Sigmoid colon (tissue), 7 donors: Measurements from ENCODE around the gene CCNI2. TPM values are rescaled to one million over a fixed set of nuclear protein-coding genes. Genes with fewer than 3 reads are reported as not detected.

ENCODE experiments used
- DNase-seq: peaks from one replicate; pipeline ENCODE4 v3.0.0-alpha.2; 2019
- H3K27ac ChIP-seq, 4 donors: fragments of 200-600 bp; sonication (generic); one replicate each; pipeline ENCODE4 v1.5.1; 2016 to 2019; ENCODE audit warnings: mild to moderate bottlenecking in 1 of 4
- H3K27me3 ChIP-seq, 3 donors: fragments of 200-600 bp; sonication (generic); one replicate each; pipeline ENCODE4 v1.5.1; 2019; ENCODE audit warnings: mild to moderate bottlenecking in 1 of 3
- H3K36me3 ChIP-seq, 4 donors: fragments of 200-600 bp; sonication (generic); one replicate each; pipeline ENCODE4 v1.5.1; 2016 to 2019
- H3K4me1 ChIP-seq, 4 donors: fragments of 200-600 bp; sonication (generic); one replicate each; pipeline ENCODE4 v1.5.1; 2017 to 2019
- H3K4me3 ChIP-seq, 4 donors: fragments of 200-600 bp; sonication (generic); one replicate each; pipeline ENCODE4 v1.5.1; 2017 to 2019; ENCODE audit warnings: mild to moderate bottlenecking in 2 of 4, moderate library complexity in 1 of 4
- H3K9me3 ChIP-seq, 4 donors: fragments of 200-600 bp in 3 of 4; sonication (generic) in 3 of 4; one replicate each; pipeline versions ENCODE4 v1.5.1 to v1.6.1; 2013 to 2019
- EP300 ChIP-seq, 4 donors: sonication (generic); formaldehyde crosslinking; IDR thresholded peaks; one replicate each; pipeline ENCODE4 v1.6.1; 2017; ENCODE audit warnings: antibody characterized with exemption in 4 of 4
- POLR2A ChIP-seq, 2 donors: fragments of 450-650 bp; IDR thresholded peaks; one replicate each; pipeline ENCODE4 v1.6.1; 2016; ENCODE audit warnings: antibody characterized with exemption in 2 of 2, mild to moderate bottlenecking in 2 of 2, moderate library complexity in 2 of 2
- POLR2AphosphoS5 ChIP-seq, 4 donors: sonication (generic); formaldehyde crosslinking; IDR thresholded peaks; one replicate each; pipeline ENCODE4 v1.6.1; 2017; ENCODE audit warnings: antibody characterized with exemption in 4 of 4
- WGBS, 2 donors: extraction: QIAGEN DNeasy Blood & Tissue Kit; methylation state at CpG; one replicate each; pipeline ENCODE4 v1.1.7; 2013; 5-methylcytosine and 5-hydroxymethylcytosine counted together
- intact Hi-C: fragments of 100-400 bp; cut with DNase I; formaldehyde crosslinking; loops from one replicate; pipeline ENCODE4 v1.15.1; 2023
- polyA plus RNA-seq, 3 donors: library from polyadenylated mRNA; stranded (reverse); fragments of 200-250 nt; gene quantifications; one replicate each; pipeline ENCODE4 v1.2.3, GENCODE V29; 2013
- total RNA-seq, 4 donors: library from RNA; depleted of rRNA; stranded (reverse); fragments of >200 nt; gene quantifications; one replicate each; pipeline ENCODE4 v1.1.0, GENCODE V29; 2016
- TF ChIP-seq, protein P1 (sequence below), 4 experiments: fragments of 450-650 bp in 3 of 4; fragments of 200-600 bp in 1 of 4; IDR thresholded peaks; one replicate each; pipeline ENCODE4 v1.5.1; 2016 to 2019; ENCODE audit warnings: antibody characterized with exemption in 4 of 4, mild to moderate bottlenecking in 3 of 4, moderate library complexity in 2 of 4
- donor health status: healthy with polysubstance abuse.
- donor health status: Bipolar disorder and iron deficiency.
- donor health status: healthy.

The CCNI2 gene
- total and polyA plus RNA-seq, 7 donors, result 1.4 to 5.3 (median 2.1) TPM; not detected in 3

DNA sequence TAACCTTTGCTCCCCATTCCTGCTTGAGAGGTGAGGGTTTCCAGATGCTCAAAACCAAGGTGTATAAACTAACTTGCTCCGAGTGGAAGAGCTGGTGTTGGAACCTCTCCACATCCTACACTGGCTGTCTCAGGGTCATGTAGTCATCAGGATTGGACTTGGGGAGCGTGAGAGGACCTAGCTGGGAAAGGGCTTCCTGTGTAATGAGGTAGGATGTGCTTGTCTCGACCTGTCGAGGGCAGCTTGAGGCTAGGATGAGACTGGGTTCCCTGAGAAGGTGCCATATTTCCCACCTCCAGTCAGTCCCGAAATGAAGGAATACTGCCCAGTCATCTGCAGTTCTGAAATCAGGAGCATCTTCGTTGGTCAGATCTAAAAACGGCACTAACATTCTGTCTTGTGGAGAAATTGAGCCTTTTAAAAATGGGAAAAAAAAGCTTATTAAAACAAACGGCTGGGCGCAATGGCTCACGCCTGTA, 1.3 kb downstream of the CCNI2 start:
- H3K27me3 ChIP-seq, result peaks cover 20 to 48% (median 36%) of the 10 kb centered on the region in 3 donors
- H3K4me3 ChIP-seq, result no peak overlapping the region
- 90 to 92% methylated on average over 10 of the region's 10 CpGs for WGBS, 2 donors
- H3K9me3 ChIP-seq, result no peaks in the 10 kb centered on the region
- no peak for DNase-seq
- H3K27ac ChIP-seq, result no peak overlapping the region
- H3K36me3 ChIP-seq, result no peaks in the 10 kb centered on the region
- TF ChIP-seq, protein P1, sequence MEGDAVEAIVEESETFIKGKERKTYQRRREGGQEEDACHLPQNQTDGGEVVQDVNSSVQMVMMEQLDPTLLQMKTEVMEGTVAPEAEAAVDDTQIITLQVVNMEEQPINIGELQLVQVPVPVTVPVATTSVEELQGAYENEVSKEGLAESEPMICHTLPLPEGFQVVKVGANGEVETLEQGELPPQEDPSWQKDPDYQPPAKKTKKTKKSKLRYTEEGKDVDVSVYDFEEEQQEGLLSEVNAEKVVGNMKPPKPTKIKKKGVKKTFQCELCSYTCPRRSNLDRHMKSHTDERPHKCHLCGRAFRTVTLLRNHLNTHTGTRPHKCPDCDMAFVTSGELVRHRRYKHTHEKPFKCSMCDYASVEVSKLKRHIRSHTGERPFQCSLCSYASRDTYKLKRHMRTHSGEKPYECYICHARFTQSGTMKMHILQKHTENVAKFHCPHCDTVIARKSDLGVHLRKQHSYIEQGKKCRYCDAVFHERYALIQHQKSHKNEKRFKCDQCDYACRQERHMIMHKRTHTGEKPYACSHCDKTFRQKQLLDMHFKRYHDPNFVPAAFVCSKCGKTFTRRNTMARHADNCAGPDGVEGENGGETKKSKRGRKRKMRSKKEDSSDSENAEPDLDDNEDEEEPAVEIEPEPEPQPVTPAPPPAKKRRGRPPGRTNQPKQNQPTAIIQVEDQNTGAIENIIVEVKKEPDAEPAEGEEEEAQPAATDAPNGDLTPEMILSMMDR (IDR thresholded peaks at IDR 0.05), result no peak
- TF ChIP-seq POLR2A (IDR thresholded peaks at IDR 0.05) (no peak), EP300 (IDR thresholded peaks at IDR 0.05) (no peak), POLR2AphosphoS5 (IDR thresholded peaks at IDR 0.05) (no peak)
- peaks cover 0 to 13% (median 11%) of the 10 kb centered on the region in 4 donors for H3K4me1 ChIP-seq
- intact Hi-C loops, result no loop called here

- DNase-seq, result no peak
- intact Hi-C loops, result no loop called here
- 95 to 97% methylated on average over 2 of the region's 2 CpGs for WGBS, 2 donors
Observed at GRCh38 chr5:132749506-132749905, 2.3 kb downstream of the CCNI2 start.

DNA sequence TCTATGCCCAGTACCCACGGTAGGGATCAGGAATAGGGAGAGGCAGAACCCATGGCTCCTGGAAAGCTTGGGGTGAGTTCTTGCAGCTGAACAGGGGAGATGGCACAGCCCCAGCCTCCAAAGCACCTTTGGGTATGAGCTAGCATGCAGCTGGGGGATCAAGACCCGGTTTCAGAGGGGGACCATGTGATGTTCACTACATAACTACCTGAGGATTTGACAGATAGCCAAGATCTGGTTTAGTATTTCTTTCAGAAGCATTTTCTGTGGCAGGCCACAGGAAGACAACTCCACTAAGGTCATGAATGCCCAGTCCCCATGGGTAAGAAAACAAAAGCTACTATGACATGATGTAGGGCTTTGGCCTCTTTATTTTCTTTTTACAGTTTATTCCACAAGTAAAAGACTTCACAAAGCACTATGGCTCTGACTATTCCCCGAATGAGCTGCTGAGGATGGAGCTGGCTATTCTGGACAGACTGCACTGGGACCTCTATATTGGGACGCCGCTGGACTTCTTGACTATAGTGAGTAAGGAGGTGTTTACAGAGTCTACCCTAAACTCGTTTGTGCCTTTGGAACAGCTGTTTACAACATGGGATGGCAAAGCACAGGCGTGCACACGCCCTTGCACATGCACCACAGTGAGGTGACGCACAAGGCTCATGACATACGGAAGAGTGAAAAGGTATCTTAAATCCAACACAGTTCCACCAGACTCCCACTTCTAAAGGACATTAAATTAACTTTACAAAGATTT, 3.4 kb downstream of the CCNI2 start:
- 78 to 80% methylated on average over 10 of the region's 10 CpGs for WGBS, 2 donors
- Histone ChIP-seq H3K9me3 (no peaks in the 10 kb centered on the region), H3K4me3 (no peak overlapping the region), H3K4me1 (peaks cover 0 to 13% (median 11%) of the 10 kb centered on the region in 4 donors), H3K27me3 (peaks cover 17 to 28% (median 25%) of the 10 kb centered on the region in 3 donors), H3K27ac (no peak overlapping the region), H3K36me3 (no peaks in the 10 kb centered on the region)
- intact Hi-C loops, result no loop called here
- no peak for DNase-seq
- TF ChIP-seq EP300 (IDR thresholded peaks at IDR 0.05), result no peak
- no peak for TF ChIP-seq POLR2A (IDR thresholded peaks at IDR 0.05)
- TF ChIP-seq, protein P1 (IDR thresholded peaks at IDR 0.05), result no peak
- TF ChIP-seq POLR2AphosphoS5 (IDR thresholded peaks at IDR 0.05), result no peak

More at GRCh38 chr5:132749506-132749905, 2.3 kb downstream of the CCNI2 start:
- Histone ChIP-seq H3K9me3 (no peaks in the 10 kb centered on the region), H3K36me3 (no peaks in the 10 kb centered on the region), H3K27ac (no peak overlapping the region), H3K27me3 (peaks cover 20 to 40% (median 36%) of the 10 kb centered on the region in 3 donors), H3K4me1 (peaks cover 0 to 13% (median 11%) of the 10 kb centered on the region in 4 donors), H3K4me3 (no peak overlapping the region)
- TF ChIP-seq EP300 (IDR thresholded peaks at IDR 0.05) (no peak), POLR2AphosphoS5 (IDR thresholded peaks at IDR 0.05) (no peak), POLR2A (IDR thresholded peaks at IDR 0.05) (no peak)
- TF ChIP-seq, protein P1 (IDR thresholded peaks at IDR 0.05), result no peak

- TF ChIP-seq, protein P1 (IDR thresholded peaks at IDR 0.05), result no peak
- TF ChIP-seq POLR2AphosphoS5 (IDR thresholded peaks at IDR 0.05) (no peak), POLR2A (IDR thresholded peaks at IDR 0.05) (no peak), EP300 (IDR thresholded peaks at IDR 0.05) (no peak)
- H3K27me3 ChIP-seq, result peaks cover 15 to 20% (median 17%) of the 10 kb centered on the region in 3 donors
- 75 to 87% methylated on average over 7 of the region's 7 CpGs for WGBS, 2 donors
- H3K4me3 ChIP-seq, result no peak overlapping the region
- peak; percentile 84 for DNase-seq
- no peaks in the 10 kb centered on the region for H3K36me3 ChIP-seq
- no peak overlapping the region for H3K27ac ChIP-seq
- intact Hi-C loops, result no loop called here
- peaks cover 0 to 13% (median 11%) of the 10 kb centered on the region in 4 donors for H3K4me1 ChIP-seq
- no peaks in the 10 kb centered on the region for H3K9me3 ChIP-seq
Observed at GRCh38 chr5:132751444-132751843, 4.2 kb downstream of the CCNI2 start.
